Omental fat pad (tissue), 4 donors: ENCODE measurements around the gene STAT5B. TPM values are rescaled to one million over a fixed set of nuclear protein-coding genes. Genes with fewer than 3 reads are reported as not detected.
A peak's percentile ranks its signal among the peaks of the same experiment; 100 is the strongest.

Source experiments
- ATAC-seq: fragments of 150-250 bp; one replicate; pipeline ENCODE4 v1.9.1; 2016; ENCODE audit warnings: mild to moderate bottlenecking, moderate library complexity; ENCODE audit not compliant: low FRiP score
- DNase-seq: peaks from one replicate; pipeline ENCODE4 v3.0.0-alpha.2; 2019; ENCODE audit warnings: low spot score
- CTCF ChIP-seq, 3 donors: fragments of 450-650 bp; IDR thresholded peaks; one replicate each; pipeline ENCODE4 v1.5.1; 2016 to 2017; ENCODE audit warnings: antibody characterized with exemption in 3 of 3, mild to moderate bottlenecking in 3 of 3, moderate library complexity in 2 of 3
- total RNA-seq, 4 donors: library from RNA; depleted of rRNA; stranded (reverse); fragments of >200 nt; gene quantifications; one replicate each; pipeline ENCODE4 v1.1.0, GENCODE V29; 2016

STAT5B gene
- total RNA-seq, 4 donors from 2014 or later, result 66.6 to 130 (median 111) TPM

- ATAC-seq, result no peak
- peak; percentile 18 for DNase-seq
- TF ChIP-seq CTCF (IDR thresholded peaks at IDR 0.05), result no peak
These were observed 7.2 kb upstream of the STAT5B start for GRCh38 chr17:42283241-42284023.

GRCh38 chr17:42282478-42283080 lies 6.4 kb upstream of the STAT5B start:
- peak; percentile 18 for DNase-seq
- no peak for TF ChIP-seq CTCF (IDR thresholded peaks at IDR 0.05)
- no peak for ATAC-seq

GRCh38 chr17:42281571-42282096 lies 5.4 kb upstream of the STAT5B start:
- TF ChIP-seq CTCF (IDR thresholded peaks at IDR 0.05), result no peak
- ATAC-seq (no peak), DNase-seq (peak; percentile 15)

GRCh38 chr17:42279776-42280630 lies 3.8 kb upstream of the STAT5B start:
- TF ChIP-seq CTCF (IDR thresholded peaks at IDR 0.05), result no peak
- no peak for ATAC-seq
- DNase-seq, result peak; percentile 14

- DNase-seq (no peak), ATAC-seq (no peak)
- TF ChIP-seq CTCF (IDR thresholded peaks at IDR 0.05), result no peak
These were observed 1.1 kb upstream of the STAT5B start for GRCh38 chr17:42277342-42277712.

GRCh38 chr17:42276609-42277341 lies 584 bp upstream of the STAT5B start:
- peak; percentile 70 for DNase-seq
- ATAC-seq, result peak; percentile 60
- no peak for TF ChIP-seq CTCF (IDR thresholded peaks at IDR 0.05)
